Kidney (tissue), 14 donors: ENCODE measurements around the gene QKI. TPM values are rescaled to one million over a fixed set of nuclear protein-coding genes. Genes with fewer than 3 reads are reported as not detected.

Source experiments
- DNase-seq, 5 donors: peaks; one replicate each; pipeline ENCODE4 v3.0.0-alpha.2; 2013 to 2020
- FAIRE-seq: peaks from 2 replicates; lab custom pipeline; 2012; peaks lifted over from hg19 to GRCh38; lab: Jason Lieb, UNC
- H3K27ac ChIP-seq, 2 donors: one replicate each; pipeline ENCODE4 v1.7.0; 2013; ENCODE audit warnings: low read depth in 2 of 2, low read length in 2 of 2, inconsistent platforms in 1 of 2
- H3K27me3 ChIP-seq: one replicate; pipeline ENCODE4 v1.7.1; 2013; ENCODE audit warnings: low read length, inconsistent platforms; ENCODE audit not compliant: control insufficient read depth, insufficient read depth
- H3K36me3 ChIP-seq, 3 donors: one replicate each; pipeline versions ENCODE4 v1.7.0 to v1.7.1; 2013; ENCODE audit warnings: low read length in 3 of 3, control low read depth in 1 of 3, inconsistent platforms in 1 of 3; ENCODE audit not compliant: insufficient read depth in 3 of 3, control insufficient read depth in 2 of 3
- H3K4me1 ChIP-seq, 3 donors: one replicate each; pipeline versions ENCODE4 v1.7.0 to v1.7.1; 2013; ENCODE audit warnings: low read length in 3 of 3, inconsistent platforms in 1 of 3, low read depth in 1 of 3; ENCODE audit not compliant: control insufficient read depth in 2 of 3, insufficient read depth in 2 of 3
- H3K4me3 ChIP-seq, 3 donors: one replicate each; pipeline versions ENCODE4 v1.7.0 to v1.8.1; 2013; ENCODE audit warnings: low read length in 3 of 3, control low read depth in 1 of 3, inconsistent platforms in 1 of 3
- H3K9ac ChIP-seq, 3 donors: one replicate each; pipeline versions ENCODE4 v1.7.0 to v1.7.1; 2013; ENCODE audit warnings: low read length in 3 of 3, control low read depth in 1 of 3, inconsistent platforms in 1 of 3
- H3K9me3 ChIP-seq, 3 donors: one replicate each; pipeline versions ENCODE4 v1.7.0 to v1.7.1; 2013; ENCODE audit warnings: low read length in 3 of 3, control low read depth in 1 of 3, inconsistent platforms in 1 of 3; ENCODE audit not compliant: control insufficient read depth in 2 of 3, insufficient read depth in 1 of 3
- CTCF ChIP-seq: IDR thresholded peaks from 3 replicates; pipeline ENCODE4 v1.5.1; 2012; ENCODE audit warnings: mild to moderate bottlenecking, moderate library complexity, borderline replicate concordance; ENCODE audit not compliant: insufficient read depth; ENCODE audit errors: extremely low read depth
- intact Hi-C: fragments of 100-400 bp; cut with DNase I; formaldehyde crosslinking; loops from one replicate; pipeline ENCODE4 v1.11.1; 2022
- polyA plus RNA-seq: library from polyadenylated mRNA; stranded (reverse); fragments of 350-450 nt; fragmentation: Illumina TruSeq; extraction: RNeasy Lipid Tissue Mini Kit (QIAGEN cat#74804); gene quantifications from one replicate; pipeline ENCODE4 v1.2.3, GENCODE V29; 2014; ENCODE audit warnings: low read depth, low replicate concordance; ENCODE audit not compliant: insufficient read depth
- total RNA-seq: library from RNA; stranded (reverse); fragmentation: NEBNext Ultra II Directional; extraction: Animal tissue kit (Norgen Biotek cat#: 25700); gene quantifications from one replicate; pipeline ENCODE4 v1.2.1, GENCODE V29; 2021
- donor health status: control.
- donor health status: control.
- donor health status: control.
- donor health status: control.
- donor health status: control.
- donor health status: DM: yes; HTN: yes; CAD: no.
- donor health status: Normal renal cell carcinoma (clear cell type).

QKI gene
- total and polyA plus RNA-seq, 2 donors from 2014 or later: 17.6 to 121 TPM

GRCh38 chr6:163422550-163422949, 8.0 kb downstream of the QKI start:
- Histone ChIP-seq H3K4me3 (no peak overlapping the region), H3K27ac (no peak overlapping the region), H3K9ac (no peak overlapping the region), H3K4me1 (peaks cover 0 to 21% (median 7%) of the 10 kb centered on the region in 3 donors), H3K27me3 (no peaks in the 10 kb centered on the region), H3K36me3 (no peaks in the 10 kb centered on the region), H3K9me3 (no peaks in the 10 kb centered on the region)
- DNase-seq: no peak
- intact Hi-C loops: loop anchor here (10.0 kb wide), 1 partner anchor 532 kb away; no protein-coding TSS in a partner anchor
- no peak for FAIRE-seq
- TF ChIP-seq CTCF: no peak

GRCh38 chr6:163423696-163424095, 9.2 kb downstream of the QKI start:
- intact Hi-C loops: loop anchor here (10.0 kb wide), 1 partner anchor 531 kb away; no protein-coding TSS in a partner anchor
- Histone ChIP-seq H3K27me3 (no peaks in the 10 kb centered on the region), H3K9me3 (no peaks in the 10 kb centered on the region), H3K4me3 (no peak overlapping the region), H3K36me3 (no peaks in the 10 kb centered on the region), H3K4me1 (peaks cover 0 to 32% (median 7%) of the 10 kb centered on the region in 3 donors), H3K9ac (no peak overlapping the region), H3K27ac (no peak overlapping the region)
- DNase-seq (no peak), FAIRE-seq (no peak)
- no peak for TF ChIP-seq CTCF

- Histone ChIP-seq H3K27me3 (no peaks in the 10 kb centered on the region), H3K9ac (no peak overlapping the region), H3K27ac (no peak overlapping the region), H3K9me3 (no peaks in the 10 kb centered on the region), H3K4me3 (no peak overlapping the region), H3K36me3 (no peaks in the 10 kb centered on the region), H3K4me1 (peaks cover 0 to 16% (median 0%) of the 10 kb centered on the region in 3 donors)
- DNase-seq (peak in 2 of 5 donors; percentile 79 to 86), FAIRE-seq (peak; percentile 94)
- intact Hi-C loops: loop anchor here (10.0 kb wide), 1 partner anchor 527 kb away; no protein-coding TSS in a partner anchor
- no peak for TF ChIP-seq CTCF
Measured at GRCh38 chr6:163427498-163428254, 13.2 kb downstream of the QKI start.
